ENCODE data around the gene TTLL9. TPM values are rescaled to one million over a fixed set of nuclear protein-coding genes. Genes with fewer than 3 reads are reported as not detected.
A peak's percentile ranks its signal among the peaks of the same experiment; 100 is the strongest.

Gene TTLL9
- polyA plus RNA-seq, 4 donors = 2.2 to 5.9 (median 3.8) TPM

DNA sequence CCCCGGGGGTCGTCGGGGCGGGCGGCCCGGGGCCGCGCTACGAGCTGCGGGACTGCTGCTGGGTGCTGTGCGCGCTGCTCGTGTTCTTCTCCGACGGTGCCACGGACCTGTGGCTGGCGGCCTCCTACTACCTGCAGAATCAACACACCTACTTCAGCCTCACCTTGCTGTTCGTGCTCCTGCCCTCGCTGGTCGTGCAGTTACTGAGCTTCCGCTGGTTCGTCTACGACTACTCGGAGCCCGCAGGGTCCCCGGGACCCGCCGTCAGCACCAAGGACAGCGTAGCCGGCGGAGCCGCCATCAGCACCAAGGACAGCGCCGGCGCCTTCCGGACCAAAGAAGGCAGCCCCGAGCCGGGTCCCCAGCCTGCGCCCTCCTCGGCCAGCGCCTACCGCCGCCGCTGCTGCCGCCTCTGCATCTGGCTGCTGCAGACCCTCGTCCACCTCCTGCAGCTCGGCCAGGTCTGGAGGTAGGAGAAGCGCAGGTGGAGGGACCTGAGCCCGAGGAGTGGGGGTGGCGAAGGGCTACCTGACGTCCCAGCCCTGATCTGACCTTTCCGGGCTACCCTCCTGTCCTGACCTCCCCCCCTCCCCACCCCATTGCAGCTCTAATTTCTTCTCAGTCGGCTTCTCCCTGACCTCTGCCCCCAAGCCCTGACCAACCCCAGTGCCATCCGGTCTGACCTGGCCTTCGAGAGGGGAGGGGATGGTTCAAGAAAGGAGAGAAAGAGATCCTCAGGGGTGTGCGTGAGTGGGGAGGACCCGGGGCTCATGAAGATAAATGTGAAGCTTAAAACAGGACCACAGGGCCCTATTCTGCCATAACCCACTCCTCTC, 98.1 kb downstream of the TTLL9 start:
- DNase-seq (ENCODE audit: low read depth in 4 of 4, low spot score in 2 of 4) = peak; percentile 60 to 80 (median 80)

GRCh38 chr20:31969991-31970390, 99.6 kb downstream of the TTLL9 start:
- DNase-seq (ENCODE audit: low read depth in 4 of 4, low spot score in 2 of 4) = no peak

DNA sequence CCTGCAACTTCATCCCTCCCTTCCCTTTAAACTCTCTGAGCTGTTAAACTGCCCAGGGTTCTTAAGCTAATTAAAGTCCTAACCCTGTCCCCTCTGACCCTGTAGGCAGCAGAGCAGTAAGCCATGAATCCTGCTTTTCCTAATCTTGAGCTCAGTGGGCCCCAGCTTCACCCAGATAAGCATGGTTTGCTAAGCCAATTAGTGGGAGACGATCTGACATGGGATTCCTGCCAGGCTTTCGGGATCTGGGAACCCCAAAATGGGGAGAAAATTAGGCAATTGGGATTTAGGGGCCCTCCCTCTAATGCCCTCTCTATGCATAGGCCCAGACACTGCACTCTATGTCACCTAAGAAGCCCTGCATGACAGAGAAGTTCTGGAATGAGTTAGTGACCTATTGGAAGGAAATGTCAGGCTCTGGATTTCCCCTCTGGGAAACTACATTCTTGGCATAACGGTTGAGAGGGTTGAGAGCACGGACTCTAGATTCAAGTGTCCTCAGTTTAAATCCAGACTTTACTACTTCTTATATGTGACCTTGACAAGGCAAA, 102.1 kb downstream of the TTLL9 start:
- DNase-seq (ENCODE audit: low read depth in 4 of 4, low spot score in 2 of 4) = peak in 1 of 4 donors; percentile 34

DNA sequence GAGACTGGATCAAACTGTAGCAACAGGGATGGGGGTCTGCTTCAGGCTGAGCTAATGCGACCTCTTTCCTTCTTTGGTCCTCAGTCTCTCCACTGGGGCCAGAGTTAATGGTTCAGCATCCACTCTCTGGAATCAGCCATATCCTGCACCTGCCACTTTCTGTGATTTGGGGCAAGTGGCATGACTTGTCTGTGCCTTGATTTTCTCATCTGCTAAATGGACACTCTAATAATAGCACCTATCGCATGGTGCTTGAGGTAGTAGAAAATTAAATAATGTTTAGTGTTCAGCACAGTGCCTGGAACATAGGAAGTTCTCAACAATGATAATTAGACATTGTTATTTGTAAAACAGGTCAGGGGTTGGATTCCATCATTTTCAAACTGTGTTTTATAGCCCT, 103.9 kb downstream of the TTLL9 start:
- DNase-seq (ENCODE audit: low read depth in 4 of 4, low spot score in 2 of 4) = no peak

DNA sequence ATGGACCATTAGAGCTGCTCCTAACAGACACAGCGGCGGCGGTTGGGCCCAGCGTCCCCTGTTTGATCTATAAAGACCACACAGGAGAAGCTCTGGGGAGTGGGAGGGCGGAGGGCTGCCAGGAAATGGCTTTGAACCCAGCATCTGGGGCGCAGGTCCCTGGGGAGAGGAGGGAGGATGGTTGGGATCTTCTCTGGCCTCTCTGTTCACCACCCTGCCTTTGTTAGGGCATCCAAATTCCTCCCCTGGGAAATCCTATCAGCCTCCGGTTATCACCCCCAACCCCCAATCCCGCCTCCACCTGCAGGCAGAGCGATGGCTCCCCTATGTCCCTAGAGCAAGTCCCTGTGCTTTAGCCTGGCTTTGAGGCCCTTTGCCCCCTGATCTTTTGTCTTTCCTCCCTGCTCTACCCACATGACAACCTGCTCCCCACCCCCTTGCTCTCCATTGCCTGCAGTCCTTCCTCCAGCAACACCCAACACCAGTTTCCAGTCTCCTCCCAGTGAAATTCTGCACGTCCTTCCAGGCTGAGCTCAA, 104.6 kb downstream of the TTLL9 start:
- peak in 1 of 4 donors; percentile 47 for DNase-seq (ENCODE audit: low read depth in 4 of 4, low spot score in 2 of 4)

DNA sequence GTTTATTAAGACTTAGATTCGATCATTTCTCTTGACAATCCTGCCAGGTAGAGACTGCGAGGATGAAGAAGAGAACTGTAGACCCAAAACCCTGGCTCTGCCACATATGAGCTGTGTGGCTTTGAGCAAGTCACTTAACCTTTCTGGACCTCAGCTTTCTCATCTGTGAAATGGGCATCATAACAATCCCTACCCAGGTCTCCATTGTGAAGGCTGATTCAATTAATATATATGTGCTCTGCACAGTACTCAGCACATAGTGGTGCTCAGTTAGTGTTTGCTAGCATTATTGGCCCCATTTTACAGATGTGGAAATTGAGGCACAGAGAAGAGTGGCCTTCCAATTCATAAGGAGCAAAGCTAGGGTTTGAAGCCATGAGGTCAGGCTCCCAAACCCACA, 105.4 kb downstream of the TTLL9 start:
- no peak for DNase-seq (ENCODE audit: low read depth in 4 of 4, low spot score in 2 of 4)

DNA sequence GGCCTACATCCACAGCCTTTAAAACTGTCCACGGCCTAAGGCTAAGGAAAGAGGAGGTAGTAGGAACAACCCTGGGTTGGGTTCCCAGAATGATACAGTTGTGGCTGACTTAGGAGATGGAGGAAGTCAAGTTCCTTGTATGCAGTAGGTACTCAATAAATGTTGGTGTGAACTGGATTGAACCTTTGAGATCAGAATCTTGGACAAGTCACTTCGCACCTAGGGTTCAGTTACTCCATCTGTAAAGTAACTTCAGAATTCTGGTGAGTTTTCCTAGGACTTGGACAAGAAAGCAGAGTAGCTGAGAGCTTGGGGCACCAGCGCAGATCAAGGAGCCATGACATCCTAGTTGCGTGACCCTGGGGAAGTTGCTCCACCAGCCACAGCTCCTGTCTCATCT, 106.6 kb downstream of the TTLL9 start:
- no peak for DNase-seq (ENCODE audit: low read depth in 4 of 4, low spot score in 2 of 4)

- DNase-seq (ENCODE audit: low read depth in 4 of 4, low spot score in 2 of 4) = peak in 1 of 4 donors; percentile 24
Measured at GRCh38 chr20:31979713-31980426, 109.4 kb downstream of the TTLL9 start.

DNA sequence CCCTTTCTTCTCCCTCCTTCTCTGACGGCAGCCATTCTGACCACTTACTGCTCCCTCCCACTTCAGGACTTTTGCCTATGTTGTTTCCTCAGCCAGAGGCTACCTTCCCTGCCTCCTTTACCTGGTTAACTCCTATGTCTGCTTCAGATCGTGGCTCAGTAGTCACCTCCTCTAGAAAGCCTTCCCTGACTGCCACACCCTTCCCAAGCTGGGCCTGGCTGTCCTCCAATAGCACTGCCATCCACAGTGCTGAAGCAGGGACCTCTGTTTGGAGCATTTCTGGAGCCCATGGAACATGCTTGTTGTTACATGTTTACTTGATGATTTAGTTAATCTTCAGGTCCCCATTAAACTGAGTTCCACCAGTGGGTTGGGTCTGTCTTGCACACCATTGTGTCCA, 111.3 kb downstream of the TTLL9 start:
- DNase-seq (ENCODE audit: low read depth in 4 of 4, low spot score in 2 of 4) = no peak

DNA sequence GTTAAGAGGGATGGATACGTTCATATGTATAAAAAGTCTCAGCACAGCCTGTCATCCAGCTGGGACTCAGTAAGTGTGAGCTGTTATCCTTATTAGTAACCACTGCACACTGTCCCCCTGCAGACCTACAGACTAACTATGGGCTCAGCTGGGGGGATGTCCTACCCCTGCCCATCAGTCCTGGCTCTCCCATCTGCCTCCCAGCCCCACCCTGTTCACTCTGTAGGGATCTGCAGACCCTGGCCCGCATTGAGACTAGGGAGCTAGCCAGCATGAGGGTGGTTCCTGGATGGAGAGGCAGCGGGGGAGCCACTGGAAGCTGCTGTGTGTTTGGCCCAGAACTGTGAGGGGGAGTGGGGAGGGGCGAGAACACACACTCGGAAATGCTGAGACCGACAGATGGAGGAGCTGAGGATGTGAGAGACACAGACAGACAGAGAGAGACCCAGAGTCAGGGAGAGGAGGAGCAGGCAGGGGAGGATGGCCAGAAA, 114.6 kb downstream of the TTLL9 start:
- DNase-seq (ENCODE audit: low read depth in 4 of 4, low spot score in 2 of 4) = no peak

GRCh38 chr20:31987744-31988143, 117.3 kb downstream of the TTLL9 start:
- DNase-seq (ENCODE audit: low read depth in 4 of 4, low spot score in 2 of 4) = no peak

- DNase-seq (ENCODE audit: low read depth in 4 of 4, low spot score in 2 of 4) = no peak
Measured at GRCh38 chr20:31988430-31989015, 118.1 kb downstream of the TTLL9 start.

GRCh38 chr20:31989030-31989645, 118.7 kb downstream of the TTLL9 start:
- no peak for DNase-seq (ENCODE audit: low read depth in 4 of 4, low spot score in 2 of 4)

- DNase-seq (ENCODE audit: low read depth in 4 of 4, low spot score in 2 of 4) = no peak
Measured at GRCh38 chr20:31990641-31991338, 120.4 kb downstream of the TTLL9 start.

GRCh38 chr20:31991339-31991705, 120.9 kb downstream of the TTLL9 start:
- no peak for DNase-seq (ENCODE audit: low read depth in 4 of 4, low spot score in 2 of 4)

- no peak for DNase-seq (ENCODE audit: low read depth in 4 of 4, low spot score in 2 of 4)
Measured at GRCh38 chr20:31992086-31992485, 121.7 kb downstream of the TTLL9 start.

Data from left renal cortex interstitium (tissue), 4 donors.